Body of pancreas (tissue), 4 donors: ENCODE results near the gene TLDC2.

ENCODE experiments used
- POLR2A ChIP-seq, 3 donors: fragments of 450-650 bp; IDR thresholded peaks; one replicate each; pipeline ENCODE4 v1.6.1; 2016; ENCODE audit warnings: antibody characterized with exemption in 3 of 3, mild to moderate bottlenecking in 2 of 3
- TF ChIP-seq, protein P1 (sequence below), 7 experiments: fragments of 450-650 bp in 4 of 7; fragments of 200-600 bp in 3 of 7; sonication (generic) in 3 of 7; IDR thresholded peaks; one replicate each; pipeline ENCODE4 v1.5.1; 2016 to 2019; ENCODE audit warnings: antibody characterized with exemption in 7 of 7

DNA sequence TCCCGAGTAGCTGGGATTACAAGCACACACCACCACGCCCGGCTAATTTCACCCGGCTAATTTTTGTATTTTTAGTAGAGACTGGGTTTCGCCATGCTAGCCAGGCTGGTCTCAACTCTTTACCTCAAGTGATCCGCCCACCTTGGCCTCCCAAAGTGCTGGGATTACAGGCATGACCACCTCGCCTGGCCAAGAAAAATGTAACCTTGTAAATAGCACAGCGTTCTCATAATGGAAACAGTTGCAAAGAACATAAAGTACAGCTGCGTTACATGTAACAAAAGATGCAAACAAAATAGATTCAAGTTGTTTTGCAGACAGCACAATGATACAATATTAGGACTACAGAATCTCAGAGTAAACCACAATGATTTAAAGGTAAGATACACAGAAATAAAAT, 14.6 kb downstream of the TLDC2 start:
- TF ChIP-seq, protein P1, sequence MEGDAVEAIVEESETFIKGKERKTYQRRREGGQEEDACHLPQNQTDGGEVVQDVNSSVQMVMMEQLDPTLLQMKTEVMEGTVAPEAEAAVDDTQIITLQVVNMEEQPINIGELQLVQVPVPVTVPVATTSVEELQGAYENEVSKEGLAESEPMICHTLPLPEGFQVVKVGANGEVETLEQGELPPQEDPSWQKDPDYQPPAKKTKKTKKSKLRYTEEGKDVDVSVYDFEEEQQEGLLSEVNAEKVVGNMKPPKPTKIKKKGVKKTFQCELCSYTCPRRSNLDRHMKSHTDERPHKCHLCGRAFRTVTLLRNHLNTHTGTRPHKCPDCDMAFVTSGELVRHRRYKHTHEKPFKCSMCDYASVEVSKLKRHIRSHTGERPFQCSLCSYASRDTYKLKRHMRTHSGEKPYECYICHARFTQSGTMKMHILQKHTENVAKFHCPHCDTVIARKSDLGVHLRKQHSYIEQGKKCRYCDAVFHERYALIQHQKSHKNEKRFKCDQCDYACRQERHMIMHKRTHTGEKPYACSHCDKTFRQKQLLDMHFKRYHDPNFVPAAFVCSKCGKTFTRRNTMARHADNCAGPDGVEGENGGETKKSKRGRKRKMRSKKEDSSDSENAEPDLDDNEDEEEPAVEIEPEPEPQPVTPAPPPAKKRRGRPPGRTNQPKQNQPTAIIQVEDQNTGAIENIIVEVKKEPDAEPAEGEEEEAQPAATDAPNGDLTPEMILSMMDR (IDR thresholded peaks at IDR 0.05): no peak
- TF ChIP-seq POLR2A (IDR thresholded peaks at IDR 0.05): no peak
